AG08395 (cell line): ENCODE measurements around the gene RASA3.
"Not testable (repeated sequence)": the region's sequence is repeated elsewhere in the genome, so short reads cannot be mapped to it uniquely, and the experiment has no call there.

Experiments
- DNase-seq: peaks from one replicate; pipeline ENCODE4 v3.0.0; 2012; ENCODE audit warnings: mixed read lengths, low spot score

RASA3 gene

DNA sequence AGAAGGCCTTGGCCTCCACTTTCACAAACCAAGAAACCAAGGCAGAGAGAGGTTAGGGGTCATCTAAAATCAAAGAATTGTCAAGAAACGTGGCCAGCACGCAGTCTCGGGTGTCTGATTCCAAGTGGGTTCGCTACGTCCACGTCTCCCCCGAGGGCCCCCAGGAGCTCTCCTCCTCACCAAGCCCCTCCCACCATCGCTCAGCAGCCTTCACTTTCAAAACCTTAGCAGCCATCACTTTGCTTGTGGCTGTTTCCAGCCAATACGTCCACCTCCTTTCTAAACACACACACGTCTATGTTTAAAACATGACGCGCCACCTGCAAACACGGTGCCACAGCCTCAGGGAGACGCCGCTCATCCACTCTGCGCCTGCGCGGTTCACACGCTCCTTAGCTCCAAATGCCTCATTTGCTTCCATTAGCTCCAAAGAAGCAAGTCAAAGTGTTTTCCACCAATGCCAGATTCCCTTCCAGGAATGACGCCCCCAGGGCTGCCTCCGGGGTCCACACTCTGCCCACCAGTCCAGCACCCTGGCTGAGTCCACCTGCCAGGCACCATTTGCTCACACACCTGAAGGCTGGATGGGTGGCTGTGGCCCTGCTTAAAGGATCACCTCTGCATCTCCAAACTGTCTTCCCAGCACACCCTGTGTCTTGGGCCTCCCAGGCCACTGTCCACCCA lies 5.5 kb downstream of the RASA3 start:
- DNase-seq: no peak

DNA sequence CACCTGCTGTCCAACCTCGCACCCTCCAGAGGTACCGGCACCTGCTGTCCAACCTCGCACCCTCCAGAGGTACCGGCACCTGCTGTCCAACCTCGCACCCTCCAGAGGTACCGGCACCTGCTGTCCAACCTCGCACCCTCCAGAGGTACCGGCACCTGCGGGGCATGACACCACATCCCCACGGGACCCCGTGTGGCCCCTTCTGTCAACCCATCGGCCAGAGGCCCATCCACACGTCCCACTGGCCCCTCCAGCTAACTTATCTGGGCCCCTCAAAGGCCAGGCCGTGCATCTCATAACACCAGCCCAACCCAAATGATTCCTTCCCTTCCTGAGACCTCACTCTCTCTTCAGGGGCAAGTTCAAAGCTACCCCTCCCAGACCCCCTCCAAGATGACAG lies 6.3 kb downstream of the RASA3 start:
- DNase-seq: not testable (repeated sequence)

DNA sequence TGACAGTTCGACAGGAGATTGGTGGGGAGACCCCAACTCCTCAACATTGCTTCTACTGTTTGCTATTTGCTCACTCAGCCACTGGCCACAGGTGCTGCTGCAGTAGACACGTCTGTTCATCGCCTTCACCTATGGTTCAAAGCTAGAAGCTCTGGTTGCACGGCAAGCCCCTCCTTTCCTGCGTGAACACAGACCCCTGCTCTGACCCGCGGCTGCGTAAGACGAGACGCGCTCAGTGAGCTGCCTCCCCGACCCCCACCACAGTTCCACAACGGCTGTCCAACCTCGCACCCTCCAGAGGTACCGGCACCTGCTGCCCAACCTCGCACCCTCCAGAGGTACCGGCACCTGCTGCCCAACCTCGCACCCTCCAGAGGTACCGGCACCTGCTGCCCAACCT lies 6.8 kb downstream of the RASA3 start:
- no peak for DNase-seq

DNA sequence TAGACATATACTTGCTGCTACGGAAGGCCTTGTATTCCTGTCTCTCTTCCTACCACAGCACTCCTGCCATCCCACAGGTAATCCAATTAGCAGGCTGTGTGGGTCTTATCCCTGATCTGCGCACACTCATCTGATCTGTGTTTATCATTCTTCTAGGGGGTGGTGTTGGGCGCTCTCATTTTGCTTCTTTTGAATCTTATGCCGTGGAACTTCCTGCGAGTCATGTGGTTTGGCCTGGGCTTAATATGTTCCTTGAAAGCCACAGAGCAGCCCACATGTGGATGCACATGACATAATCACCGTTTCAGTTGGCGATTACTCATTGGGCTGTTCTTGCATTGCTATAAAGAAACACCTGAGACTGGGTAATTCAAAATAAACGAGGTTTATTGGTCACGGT lies 7.5 kb downstream of the RASA3 start:
- peak; percentile 42 for DNase-seq

DNA sequence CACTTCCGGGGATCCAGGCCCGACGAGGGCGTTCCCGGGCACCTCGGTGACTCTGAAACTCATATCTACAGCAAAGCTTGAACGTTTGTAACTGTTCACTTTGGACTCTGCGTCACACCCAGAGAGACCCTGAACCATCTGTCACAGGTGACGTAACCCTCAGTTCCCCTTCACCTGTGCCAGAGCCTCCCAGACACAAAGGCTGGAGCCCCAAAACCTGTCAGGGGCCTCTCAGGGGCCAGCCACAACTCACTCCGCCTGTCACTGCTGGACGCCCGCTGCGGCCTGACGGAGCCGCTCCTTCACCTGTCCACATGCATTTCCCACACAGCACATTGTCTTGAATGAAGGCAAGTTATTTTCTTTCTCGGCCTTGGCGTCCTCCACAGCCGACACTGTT lies 8.0 kb downstream of the RASA3 start:
- no peak for DNase-seq

DNA sequence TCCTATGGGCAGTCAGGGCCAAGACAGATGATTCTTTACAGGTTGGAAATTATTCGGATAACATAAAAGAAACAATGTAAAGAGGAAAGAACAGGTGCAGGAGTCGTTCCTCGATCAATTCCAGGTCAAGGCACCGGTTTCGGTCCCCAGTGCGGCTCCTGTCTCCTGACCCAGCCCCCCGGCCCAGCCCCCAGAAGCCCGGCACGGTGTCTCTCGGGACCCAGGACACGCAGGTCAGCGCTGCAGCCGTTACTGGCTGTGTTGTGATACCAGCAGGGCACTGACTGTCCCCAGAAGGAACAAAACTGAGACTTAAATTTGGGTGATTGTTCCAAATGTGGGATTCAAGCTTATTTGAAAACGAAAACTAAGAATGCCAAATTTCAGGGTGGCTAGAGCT lies 8.5 kb downstream of the RASA3 start:
- DNase-seq: no peak

DNA sequence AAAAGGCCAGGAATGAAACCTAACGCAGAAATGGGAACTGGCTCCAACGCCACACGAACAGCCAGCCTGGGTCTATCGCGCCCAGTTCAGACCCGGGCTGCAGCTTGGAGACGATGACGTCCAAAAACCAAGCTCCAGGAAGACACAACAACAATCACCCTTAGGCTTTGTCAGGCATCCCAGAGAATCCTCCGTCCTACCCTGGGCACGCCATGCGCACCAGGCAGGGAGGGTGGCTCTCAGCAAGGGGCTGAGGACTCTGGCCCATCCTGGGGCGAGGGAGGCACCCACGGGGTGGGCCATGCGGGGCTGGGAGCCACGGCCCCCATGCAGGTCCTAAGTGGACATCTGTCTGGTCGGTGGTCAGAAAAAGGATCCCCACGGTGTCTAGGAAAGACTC lies 9.0 kb downstream of the RASA3 start:
- DNase-seq: no peak

DNA sequence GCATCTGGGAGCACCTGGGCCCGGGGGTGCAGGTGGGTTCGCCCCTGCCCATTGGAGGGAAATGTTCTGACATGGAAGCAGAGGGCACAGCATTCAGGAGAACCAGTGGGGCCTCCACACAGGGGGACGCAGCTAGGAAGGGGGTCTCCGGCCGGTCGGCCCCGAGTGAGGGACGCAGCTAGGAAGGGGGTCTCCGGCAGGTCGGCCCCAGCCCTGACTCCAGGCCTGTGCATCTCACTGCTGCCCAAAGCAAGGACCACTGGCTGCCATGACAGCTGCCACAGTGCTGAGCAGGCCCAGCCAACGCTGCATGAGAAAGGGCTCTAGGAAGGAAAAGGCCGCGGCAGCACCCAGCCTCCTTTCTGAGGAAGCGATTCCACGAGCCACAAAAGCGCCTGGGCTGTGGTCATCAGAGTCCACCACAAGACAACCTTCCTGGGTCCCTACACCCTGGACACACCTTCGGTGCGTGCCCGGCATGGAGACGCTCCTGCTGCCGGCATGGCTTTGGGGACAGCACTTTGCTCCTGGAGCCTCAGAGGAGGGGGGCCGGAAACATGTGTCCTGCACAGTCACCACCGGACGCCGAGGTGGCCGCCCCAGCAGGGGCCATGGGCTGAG lies 9.7 kb downstream of the RASA3 start:
- no peak for DNase-seq

DNA sequence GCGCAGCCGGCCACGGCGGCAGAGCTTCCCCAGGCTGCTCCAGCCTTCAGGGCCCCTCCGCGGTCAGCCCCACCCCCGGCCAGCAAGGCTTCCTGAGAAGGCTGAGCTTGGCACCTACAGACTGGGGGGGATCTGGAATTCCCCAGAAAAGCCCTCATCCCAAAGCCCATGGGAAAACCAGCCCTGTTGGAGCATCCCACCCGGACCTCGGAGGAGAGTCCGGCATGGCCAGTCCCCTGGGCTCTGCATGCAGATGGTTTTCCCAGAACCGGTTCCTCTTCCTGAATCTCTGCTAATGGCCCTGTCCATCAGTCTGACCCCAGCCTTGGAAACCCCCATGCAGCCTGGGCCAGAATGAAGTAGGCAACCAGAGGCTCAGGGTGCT lies 10.3 kb downstream of the RASA3 start:
- no peak for DNase-seq

DNA sequence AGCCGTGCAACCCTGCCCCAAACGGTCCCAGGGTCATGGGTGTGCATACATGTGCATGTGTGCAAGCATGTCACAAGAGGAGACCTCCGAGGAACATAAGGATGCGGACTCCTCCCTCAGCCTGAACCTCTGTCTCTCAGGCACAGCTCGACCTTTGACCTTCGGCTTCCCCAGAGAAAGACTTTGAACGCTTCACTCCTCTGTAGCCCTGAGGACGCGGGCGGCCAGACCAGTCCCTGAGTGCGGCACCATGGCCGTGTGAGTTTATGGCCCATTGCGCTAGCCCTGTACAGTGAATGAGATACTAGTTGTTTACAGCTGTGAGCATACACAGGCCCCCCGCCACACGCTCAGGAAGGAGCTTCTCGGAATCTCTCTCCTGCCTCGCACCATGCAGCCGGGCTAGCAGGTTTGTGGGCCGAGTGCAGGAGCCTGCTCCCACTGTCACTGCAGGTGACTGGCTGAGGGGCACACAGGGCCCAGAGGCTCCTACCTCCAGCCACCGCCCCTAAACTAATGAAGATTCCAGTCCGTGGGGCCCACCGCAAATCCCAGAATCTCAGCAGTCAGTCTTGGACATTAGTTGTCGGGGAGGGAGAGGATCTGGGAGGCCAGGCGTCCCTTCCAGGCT lies 10.8 kb downstream of the RASA3 start:
- DNase-seq: no peak

DNA sequence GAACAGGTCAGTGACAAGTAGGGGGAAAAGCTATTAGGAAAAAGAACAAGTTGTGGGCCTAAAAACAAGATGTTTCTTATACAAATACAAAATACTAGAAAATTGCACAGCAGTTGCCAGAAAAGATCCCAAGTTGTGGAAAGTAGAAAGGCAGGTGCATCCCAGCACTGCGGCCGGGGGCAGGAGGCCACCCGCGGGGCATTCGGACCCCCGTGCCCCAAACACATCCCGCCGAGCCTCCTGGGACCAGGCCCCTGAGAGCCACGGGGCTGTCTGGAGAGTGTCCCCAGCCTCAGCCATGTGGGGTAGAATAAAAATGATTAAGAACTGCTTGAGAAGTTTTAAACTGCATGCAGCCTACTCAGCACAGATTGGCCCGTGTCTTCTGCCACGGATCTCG lies 11.4 kb downstream of the RASA3 start:
- no peak for DNase-seq

DNA sequence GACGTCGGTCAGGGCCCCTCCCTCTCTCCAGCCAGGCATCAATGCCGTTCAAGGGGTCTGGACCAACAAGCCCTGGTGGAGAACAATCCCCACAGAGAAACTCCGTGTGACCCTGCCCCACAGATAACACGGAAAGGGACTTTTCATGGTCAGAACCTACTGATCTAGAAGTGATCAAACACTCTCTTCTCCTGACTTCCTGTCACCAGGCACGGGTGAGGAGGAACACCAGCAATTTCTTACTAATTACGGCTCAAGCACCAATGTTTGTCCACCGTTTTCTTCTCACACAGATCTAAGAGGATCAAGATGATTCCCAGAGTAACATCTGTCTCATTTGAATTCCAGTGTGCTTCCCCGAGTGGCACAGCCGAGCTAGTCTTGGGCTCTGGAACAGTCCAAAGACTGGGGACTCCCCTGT lies 11.8 kb downstream of the RASA3 start:
- no peak for DNase-seq

DNA sequence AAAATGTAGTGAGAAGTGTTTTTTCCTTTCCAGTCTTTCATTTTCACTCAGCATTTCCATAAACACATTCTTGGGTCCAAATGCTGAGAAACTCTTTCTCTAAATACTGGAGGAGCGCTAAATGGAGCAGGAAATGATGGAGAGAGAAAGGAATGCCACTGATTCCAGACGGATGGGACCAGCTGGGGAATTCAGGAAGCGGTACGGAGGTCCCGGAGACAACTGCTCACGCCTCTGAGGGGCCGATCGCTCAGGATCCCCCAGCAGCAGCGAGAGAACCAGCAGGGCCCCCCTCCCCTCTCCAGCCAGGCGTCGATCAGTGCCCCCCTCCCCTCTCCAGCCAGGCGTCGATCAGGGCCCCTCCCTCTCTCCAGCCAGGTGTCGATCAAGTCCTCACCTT lies 13.2 kb downstream of the RASA3 start:
- DNase-seq: peak; percentile 84

DNA sequence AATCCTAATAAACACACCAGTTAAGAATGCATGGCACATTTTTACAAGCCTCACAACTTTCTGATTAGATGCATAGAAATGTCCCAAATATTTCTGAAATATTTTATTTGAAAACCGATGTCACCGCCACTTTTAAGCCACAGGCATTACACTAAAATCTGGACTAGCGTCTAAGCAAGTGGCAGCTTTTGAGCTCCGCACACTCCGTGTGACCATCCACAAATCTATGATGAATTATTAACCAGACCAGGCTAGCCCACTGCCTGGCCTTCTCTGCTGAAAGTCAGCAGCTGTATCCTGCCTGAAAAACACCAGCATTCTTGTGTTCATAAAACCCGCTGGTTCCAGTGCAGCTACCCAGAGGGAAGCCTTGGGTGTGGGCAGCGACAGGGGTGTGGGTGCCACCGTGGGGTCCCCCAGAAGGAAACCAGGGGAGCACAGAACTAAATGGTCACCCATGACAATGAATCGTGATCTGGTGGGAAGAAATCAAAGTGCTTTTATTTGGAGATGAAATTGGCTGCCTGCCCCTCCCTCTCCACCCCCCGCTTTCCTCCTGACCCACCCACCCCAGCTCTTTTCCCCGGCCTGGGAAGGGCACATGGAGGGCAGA lies 13.8 kb downstream of the RASA3 start:
- DNase-seq: peak; percentile 29

DNA sequence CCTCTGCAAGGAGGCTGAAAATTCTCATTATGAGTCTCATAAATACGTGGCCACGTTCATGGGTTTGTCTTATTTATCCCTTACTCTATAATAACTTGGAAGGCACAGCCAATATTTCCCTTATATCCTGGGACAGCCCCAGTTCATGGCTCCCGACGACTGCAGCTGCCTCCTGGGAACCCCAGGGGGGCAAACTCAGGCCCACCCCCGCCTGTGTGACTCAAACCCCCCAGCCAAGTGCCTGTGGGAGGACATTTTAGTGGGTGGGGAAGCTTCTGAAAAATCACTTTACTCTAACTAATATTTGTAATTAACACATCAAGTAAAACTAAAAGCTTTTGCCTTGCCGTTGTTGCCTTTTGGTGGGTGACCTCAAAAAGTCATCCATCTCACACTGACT lies 14.3 kb downstream of the RASA3 start:
- no peak for DNase-seq

DNA sequence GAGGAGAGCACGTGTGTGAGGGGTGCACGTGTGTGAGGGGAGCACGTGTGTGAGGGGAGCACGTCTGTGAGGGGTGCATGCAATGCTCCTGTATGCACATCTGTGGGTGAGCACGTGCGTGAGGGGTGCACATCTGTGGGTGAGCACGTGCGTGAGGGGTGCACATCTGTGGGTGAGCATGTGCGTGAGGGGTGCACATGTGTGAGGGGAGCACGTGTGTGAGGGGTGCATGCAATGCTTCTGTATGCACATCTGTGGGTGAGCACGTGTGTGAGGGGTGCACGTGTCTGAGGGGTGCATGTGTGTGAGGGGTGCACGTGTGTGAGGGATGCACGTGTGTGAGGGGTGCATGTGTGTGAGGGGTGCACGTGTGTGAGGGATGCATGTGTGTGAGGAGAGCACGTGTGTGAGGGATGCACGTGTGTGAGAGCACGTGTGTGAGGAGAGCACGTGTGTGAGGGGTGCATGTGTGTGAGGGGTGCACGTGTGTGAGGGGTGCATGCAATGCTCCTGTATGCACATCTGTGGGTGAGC lies 15.0 kb downstream of the RASA3 start:
- DNase-seq: not testable (repeated sequence)

DNA sequence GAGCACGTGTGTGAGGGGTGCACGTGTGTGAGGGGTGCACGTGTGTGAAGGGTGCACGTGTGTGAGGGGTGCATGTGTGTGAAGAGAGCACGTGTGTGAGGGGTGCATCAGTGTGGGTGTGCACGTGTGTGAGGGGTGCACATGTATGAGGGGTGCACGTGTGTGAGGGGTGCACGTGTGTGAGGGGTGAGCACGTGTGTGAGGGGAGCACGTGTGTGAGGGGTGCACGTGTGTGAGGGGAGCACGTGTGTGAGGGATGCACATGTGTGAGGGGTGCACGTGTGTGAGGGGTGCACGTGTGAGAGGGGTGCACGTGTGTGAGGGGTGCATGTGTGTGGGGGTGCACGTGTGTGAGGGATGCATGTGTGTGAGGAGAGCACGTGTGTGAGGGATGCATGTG lies 15.7 kb downstream of the RASA3 start:
- no peak for DNase-seq

DNA sequence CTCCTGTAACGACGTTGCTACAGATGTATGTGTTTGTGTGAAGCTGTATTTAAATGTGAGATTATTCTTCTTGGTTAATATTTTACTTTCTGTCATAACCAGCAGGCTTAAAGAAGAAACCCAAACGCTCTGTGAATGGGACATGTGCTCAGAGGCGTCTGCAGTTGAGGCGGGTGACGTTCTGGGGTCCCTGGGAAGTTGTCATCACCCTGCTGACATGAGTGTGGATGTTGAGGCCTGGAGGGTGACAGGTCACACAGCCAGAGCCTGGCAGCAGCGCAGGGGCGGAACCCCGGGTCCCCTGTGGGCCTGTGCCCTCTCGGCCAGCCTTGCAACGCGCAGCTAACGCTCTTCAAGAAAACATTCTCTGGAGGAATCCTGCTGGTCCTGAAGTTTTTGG lies 16.6 kb downstream of the RASA3 start:
- no peak for DNase-seq

DNA sequence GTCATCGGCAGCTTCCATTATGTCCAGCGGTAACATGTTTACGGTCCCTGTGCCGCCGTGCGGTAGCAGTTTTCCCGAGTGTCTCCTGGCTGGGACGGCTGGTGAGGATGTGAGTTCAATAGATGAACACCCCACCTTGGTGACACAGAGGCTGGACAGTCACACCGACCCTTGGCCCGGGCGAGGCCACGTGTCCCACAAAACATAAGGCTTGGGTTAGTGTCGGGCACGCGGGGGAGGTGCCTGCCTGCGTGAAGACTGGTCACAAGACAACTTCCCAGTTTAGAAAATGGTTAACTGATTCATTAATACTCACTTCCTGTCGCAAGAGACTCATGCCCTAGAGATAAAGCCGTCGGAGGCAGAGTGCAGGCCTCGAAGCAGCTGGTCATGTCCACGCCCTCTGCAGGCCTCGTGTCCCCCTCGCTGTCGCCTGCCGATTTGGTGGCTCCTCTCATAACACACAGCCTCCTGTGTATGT lies 17.2 kb downstream of the RASA3 start:
- peak; percentile 64 for DNase-seq

DNA sequence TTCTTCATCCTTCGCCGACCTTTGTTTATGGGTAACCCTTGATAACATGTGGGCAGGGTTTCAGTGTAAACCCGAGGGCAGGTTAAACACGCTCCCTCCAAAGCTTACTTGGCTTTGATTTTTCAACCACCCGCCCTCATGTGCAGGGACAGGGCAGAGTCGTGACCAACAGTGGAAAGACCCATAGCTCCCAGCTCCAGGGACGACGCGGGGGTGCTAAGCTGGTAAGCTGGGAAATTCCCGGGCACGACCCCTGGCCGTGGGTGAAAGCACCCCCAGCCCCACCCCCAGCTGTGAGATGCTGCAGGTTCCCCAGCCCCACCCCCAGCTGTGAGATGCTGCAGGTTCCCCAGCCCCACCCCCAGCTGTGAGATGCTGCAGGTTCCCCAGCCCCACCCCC lies 17.8 kb downstream of the RASA3 start:
- DNase-seq: not testable (repeated sequence)

DNA sequence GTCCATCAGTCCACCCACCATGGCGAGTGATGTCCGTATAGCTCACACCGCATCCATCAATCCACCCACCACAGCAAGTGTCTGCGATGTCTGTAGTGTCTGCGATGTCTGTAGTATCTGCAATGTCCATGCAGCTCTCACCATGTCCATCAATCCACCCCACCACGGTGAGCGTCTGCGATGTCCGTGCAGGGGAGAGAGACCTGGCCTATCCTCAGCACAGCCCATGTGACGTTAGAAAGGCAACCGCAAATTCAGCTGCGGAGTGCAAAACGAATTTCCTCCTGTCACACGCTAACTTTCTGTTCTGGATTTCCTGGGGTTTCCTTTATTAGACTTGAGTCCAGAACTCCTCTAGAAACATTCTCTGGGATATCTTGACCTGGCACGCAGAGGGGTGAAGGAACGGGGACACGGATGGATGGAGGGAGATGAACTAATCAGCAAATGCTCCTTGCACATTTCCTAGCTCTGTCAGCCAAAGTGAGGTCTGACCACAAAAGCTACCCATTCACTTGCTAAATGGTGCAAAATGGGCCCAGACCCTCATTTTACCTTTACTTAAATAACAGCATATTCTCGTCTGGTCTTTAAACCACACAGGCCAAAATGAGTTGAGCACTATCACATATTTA lies 18.3 kb downstream of the RASA3 start:
- DNase-seq: no peak

DNA sequence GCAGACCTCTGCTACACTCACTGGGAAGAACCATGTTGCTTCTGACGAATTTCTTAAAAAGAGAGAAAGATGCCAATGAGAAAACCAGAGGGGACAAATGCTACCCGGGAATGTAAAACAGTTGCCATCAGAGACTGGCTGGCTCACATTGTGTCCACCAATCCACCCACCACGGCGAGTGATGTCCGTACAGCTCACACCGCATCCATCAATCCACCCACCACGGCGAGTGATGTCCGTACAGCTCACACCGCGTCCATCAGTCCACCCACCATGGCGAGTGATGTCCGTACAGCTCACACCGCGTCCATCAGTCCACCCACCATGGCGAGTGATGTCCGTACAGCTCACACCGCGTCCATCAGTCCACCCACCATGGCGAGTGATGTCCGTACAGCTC lies 19.0 kb downstream of the RASA3 start:
- DNase-seq: not testable (repeated sequence)
